CD4-positive, alpha-beta T cell (primary cell): ENCODE measurements around the gene ABHD17C. TPM values are rescaled to one million over a fixed set of nuclear protein-coding genes. Genes with fewer than 3 reads are reported as not detected.

Experiments
- ATAC-seq: fragments of 200-7000 bp; cut with Tn5 transposase; one replicate; pipeline ENCODE4 v1.10.0; 2022; ENCODE audit warnings: mild to moderate bottlenecking; ENCODE audit not compliant: poor library complexity
- CTCF ChIA-PET: fragments of 350-600 bp; sonication (Branson Sonifier 250); formaldehyde crosslinking; loops from one replicate; lab custom pipeline; 2021; ENCODE audit warnings: antibody characterized with exemption, inconsistent platforms; lab: Charles Lee
- POLR2A ChIA-PET: fragments of 350-600 bp; sonication (Branson Sonifier 250); formaldehyde crosslinking; loops from one replicate; lab custom pipeline; 2021; ENCODE audit warnings: antibody characterized with exemption, inconsistent platforms; lab: Charles Lee
- DNase-seq, 14 experiments: peaks; one replicate each; pipeline ENCODE4 v3.0.0-alpha.2; 2013 to 2020; ENCODE audit warnings: mixed read lengths in 2 of 14
- H3K27ac ChIP-seq, 2 donors: one replicate each; pipeline versions ENCODE4 v1.5.1 to v1.7.0; 2013; ENCODE audit warnings: low read length in 2 of 2, low read depth in 1 of 2, mild to moderate bottlenecking in 1 of 2
- H3K27me3 ChIP-seq, 2 experiments: 1 replicate in 1 of 2; 2 replicates in 1 of 2; pipeline versions ENCODE4 v1.6.1 to v1.7.0; 2013; ENCODE audit warnings: low read length in 2 of 2, control low read depth in 1 of 2, mild to moderate bottlenecking in 1 of 2, moderate library complexity in 1 of 2; ENCODE audit not compliant: insufficient read depth in 2 of 2, control insufficient read depth in 1 of 2
- H3K36me3 ChIP-seq: one replicate; pipeline ENCODE4 v1.6.1; 2013; ENCODE audit warnings: low read length, control low read depth; ENCODE audit not compliant: insufficient read depth
- H3K4me1 ChIP-seq: one replicate; pipeline ENCODE4 v1.6.1; 2013; ENCODE audit warnings: low read length, control low read depth; ENCODE audit not compliant: insufficient read depth
- H3K4me3 ChIP-seq: one replicate; pipeline ENCODE4 v1.5.1; 2013; ENCODE audit warnings: mild to moderate bottlenecking, low read length, moderate library complexity
- H3K9me3 ChIP-seq, 2 experiments: 1 replicate in 1 of 2; 2 replicates in 1 of 2; pipeline versions ENCODE4 v1.6.1 to v1.7.0; 2013; ENCODE audit warnings: low read length in 2 of 2, mild to moderate bottlenecking in 2 of 2, control low read depth in 1 of 2, moderate library complexity in 1 of 2; ENCODE audit not compliant: control insufficient read depth in 1 of 2, insufficient read depth in 1 of 2
- H3K27ac Mint-ChIP-seq: one replicate; pipeline ENCODE4 v1.8.0; 2020; ENCODE audit warnings: mixed read lengths
- H3K27me3 Mint-ChIP-seq: one replicate; pipeline ENCODE4 v1.8.0; 2021; ENCODE audit warnings: mixed read lengths
- H3K36me3 Mint-ChIP-seq: one replicate; pipeline ENCODE4 v1.8.0; 2021; ENCODE audit warnings: low read depth, mixed read lengths
- H3K4me1 Mint-ChIP-seq: one replicate; pipeline ENCODE4 v1.8.0; 2021; ENCODE audit warnings: low read depth, mixed read lengths
- H3K4me3 Mint-ChIP-seq: one replicate; pipeline ENCODE4 v1.8.0; 2020; ENCODE audit warnings: mild to moderate bottlenecking, mixed read lengths
- H3K9me3 Mint-ChIP-seq: one replicate; pipeline ENCODE4 v1.8.0; 2020; ENCODE audit warnings: mixed read lengths
- CTCF ChIP-seq: fragments of 200-600 bp; IDR thresholded peaks from one replicate; pipeline ENCODE4 v1.8.0; 2022; ENCODE audit warnings: antibody characterized with exemption, mild to moderate bottlenecking
- intact Hi-C, 2 experiments: fragments of 100-400 bp; cut with DNase I in 1 of 2; cut with micrococcal nuclease in 1 of 2; formaldehyde crosslinking; loops; one replicate each; pipeline versions ENCODE4 v1.15.1 to v1.9.0; 2023 to 2025; cut with DNase I, micrococcal nuclease
- total RNA-seq, 174 experiments: library from RNA in 2 of 174; stranded (reverse) in 2 of 174; gene quantifications; one replicate each; pipeline ENCODE4 v1.2.3 and lab custom pipeline; 2021 to 2026

ABHD17C gene
- total RNA-seq, 2 experiments from 2014 or later, result 0.33 to 0.59 TPM

GRCh38 chr15:80779658-80780415, 84.7 kb downstream of the ABHD17C start:
- POLR2A ChIA-PET, result no interaction called here
- Histone ChIP-seq H3K36me3 (no peaks in the 10 kb centered on the region), H3K4me3 (no peak overlapping the region), H3K9me3 (peaks cover 0 to 18% of the 10 kb centered on the region in 2 experiments), H3K27ac (no peak overlapping the region), H3K4me1 (peaks cover 19% of the 10 kb centered on the region), H3K27me3 (peaks cover 31 to 50% of the 10 kb centered on the region in 2 experiments)
- peaks cover 67% of the 10 kb centered on the region for H3K27me3 Mint-ChIP-seq
- no peak for ATAC-seq
- H3K27ac Mint-ChIP-seq, result no peak overlapping the region
- H3K36me3 Mint-ChIP-seq, result no peaks in the 10 kb centered on the region
- no peak for TF ChIP-seq CTCF
- CTCF ChIA-PET, result no interaction called here
- no peak for DNase-seq
- intact Hi-C loops, result loop anchor here in 1 of 2 experiments (5.0 kb wide), 1 partner anchor 213 kb away; no protein-coding TSS in a partner anchor
- peaks cover 12% of the 10 kb centered on the region for H3K4me1 Mint-ChIP-seq
- peak overlapping the region; percentile 4 for H3K4me3 Mint-ChIP-seq
- H3K9me3 Mint-ChIP-seq, result no peaks in the 10 kb centered on the region

- H3K27me3 Mint-ChIP-seq, result peaks cover 71% of the 10 kb centered on the region
- intact Hi-C loops, result no loop called here
- peaks cover 12% of the 10 kb centered on the region for H3K4me1 Mint-ChIP-seq
- Histone ChIP-seq H3K27me3 (peaks cover 31 to 50% of the 10 kb centered on the region in 2 experiments), H3K27ac (no peak overlapping the region), H3K4me3 (no peak overlapping the region), H3K36me3 (no peaks in the 10 kb centered on the region), H3K4me1 (peaks cover 19% of the 10 kb centered on the region), H3K9me3 (peaks cover 0 to 18% of the 10 kb centered on the region in 2 experiments)
- ChIA-PET POLR2A (no interaction called here), CTCF (no interaction called here)
- DNase-seq (peak in 2 of 14 experiments; percentile 13 to 17), ATAC-seq (no peak)
- TF ChIP-seq CTCF, result no peak
- no peaks in the 10 kb centered on the region for H3K36me3 Mint-ChIP-seq
- H3K27ac Mint-ChIP-seq, result no peak overlapping the region
- no peaks in the 10 kb centered on the region for H3K9me3 Mint-ChIP-seq
- no peak overlapping the region for H3K4me3 Mint-ChIP-seq
Measured at GRCh38 chr15:80780416-80781221, 85.5 kb downstream of the ABHD17C start.

GRCh38 chr15:80783260-80783659, 88.2 kb downstream of the ABHD17C start:
- Mint-ChIP-seq H3K27me3 (peaks cover 51% of the 10 kb centered on the region), H3K27ac (no peak overlapping the region), H3K4me1 (peaks cover 12% of the 10 kb centered on the region), H3K9me3 (no peaks in the 10 kb centered on the region), H3K4me3 (no peak overlapping the region), H3K36me3 (no peaks in the 10 kb centered on the region)
- no peak overlapping the region for H3K27ac ChIP-seq
- H3K27me3 ChIP-seq, result peaks cover 21 to 35% of the 10 kb centered on the region in 2 experiments
- no peak for ATAC-seq
- CTCF ChIA-PET, result no interaction called here
- DNase-seq, result peak in 1 of 14 experiments; percentile 10
- no peak for TF ChIP-seq CTCF
- intact Hi-C loops, result no loop called here
- no peak overlapping the region for H3K4me3 ChIP-seq
- POLR2A ChIA-PET, result interaction anchor here (1.0 kb wide), 1 partner anchor 22 kb away, joined by 3 read pairs; no protein-coding TSS in a partner anchor
- no peaks in the 10 kb centered on the region for H3K36me3 ChIP-seq
- peaks cover 0 to 18% of the 10 kb centered on the region in 2 experiments for H3K9me3 ChIP-seq
- peaks cover 19% of the 10 kb centered on the region for H3K4me1 ChIP-seq
